ENCODE measurements around the gene CSH1. TPM values are rescaled to one million over a fixed set of nuclear protein-coding genes. Genes with fewer than 3 reads are reported as not detected.
A peak's percentile ranks its signal among the peaks of the same experiment; 100 is the strongest.
"Not testable (repeated sequence)": the region's sequence is repeated elsewhere in the genome, so short reads cannot be mapped to it uniquely, and the experiment has no call there.

The CSH1 gene
- total RNA-seq, 2 donors from 2014 or later, result not detected

DNA sequence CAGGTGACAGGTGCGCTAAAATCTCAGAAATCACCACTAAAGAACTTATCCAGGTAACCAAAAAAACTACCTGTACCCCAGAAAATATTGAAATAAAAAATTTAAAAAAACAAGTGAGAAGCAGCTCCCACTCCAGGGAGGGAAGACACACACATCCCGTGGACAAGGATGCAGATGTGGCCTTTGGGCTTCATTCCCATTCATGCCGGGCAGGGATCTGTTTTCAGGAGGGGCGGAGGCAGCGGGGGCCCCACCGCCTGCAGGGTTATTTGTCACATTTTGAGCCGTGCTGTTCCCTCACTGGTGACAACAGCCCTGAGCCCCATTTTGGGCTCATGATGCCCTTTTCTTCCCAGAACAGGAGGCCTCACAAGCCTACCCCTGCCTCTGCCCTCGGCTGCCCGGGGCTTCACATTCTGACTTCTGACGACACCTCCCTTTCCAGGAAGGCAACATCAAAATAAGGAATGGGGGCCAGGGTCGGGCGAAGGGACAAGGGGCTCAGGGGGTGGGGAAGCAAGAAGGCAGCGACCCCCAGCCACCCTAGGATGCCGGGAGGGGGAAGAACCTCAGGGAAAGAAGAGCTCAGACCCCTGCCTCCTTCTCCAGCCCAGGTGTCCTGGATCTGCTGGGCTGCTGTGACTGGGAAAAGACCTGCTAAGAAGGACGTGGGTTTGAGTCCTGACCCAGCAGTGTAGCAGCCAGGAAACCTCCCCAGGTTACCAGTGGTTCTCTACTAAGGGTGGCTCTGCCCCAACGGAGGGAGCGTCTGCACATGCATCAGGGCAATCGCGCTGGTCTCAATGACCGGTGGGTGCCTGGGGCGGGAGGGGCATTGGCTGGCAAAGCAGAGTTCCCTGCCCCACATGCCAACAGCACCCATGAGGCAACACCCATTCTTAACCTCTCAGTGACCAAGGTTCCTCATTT lies 38.1 kb upstream of the CSH1 start:
- H3K4me3 Mint-ChIP-seq, result no peak overlapping the region
- no peak for ATAC-seq
- DNase-seq (ENCODE audit: low spot score), result no peak
- peaks cover 14 to 16% of the 10 kb centered on the region in 2 donors for H3K4me1 Mint-ChIP-seq (ENCODE audit: low read depth in 2 of 2)
- no peaks in the 10 kb centered on the region for H3K9me3 Mint-ChIP-seq
- peaks cover 0 to 2% of the 10 kb centered on the region in 2 donors for H3K27me3 Mint-ChIP-seq
- H3K36me3 Mint-ChIP-seq, result no peaks in the 10 kb centered on the region
- no peak overlapping the region for H3K27ac Mint-ChIP-seq

DNA sequence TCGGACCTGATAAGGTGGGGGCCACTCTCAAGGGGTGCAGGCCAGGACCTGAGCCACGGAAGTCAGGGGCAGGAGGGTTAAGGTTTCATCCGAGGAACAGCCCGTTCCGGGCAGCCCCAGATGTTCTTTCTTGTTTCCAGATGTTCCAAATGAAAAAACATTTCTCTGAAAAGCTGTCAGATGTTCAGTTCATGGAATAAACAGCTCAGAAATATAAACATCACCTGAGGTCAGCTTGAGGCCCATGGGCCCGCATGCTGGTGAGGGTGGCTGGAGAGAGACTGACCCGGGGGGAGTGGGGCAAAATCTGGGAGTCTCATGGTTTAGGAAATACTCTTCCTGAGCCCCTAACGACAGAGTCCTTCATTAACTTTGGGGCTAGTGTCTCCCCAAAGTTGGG lies 37.2 kb upstream of the CSH1 start:
- peaks cover 14 to 16% of the 10 kb centered on the region in 2 donors for H3K4me1 Mint-ChIP-seq (ENCODE audit: low read depth in 2 of 2)
- DNase-seq (ENCODE audit: low spot score) (no peak), ATAC-seq (no peak)
- H3K4me3 Mint-ChIP-seq, result no peak overlapping the region
- peaks cover 0 to 2% of the 10 kb centered on the region in 2 donors for H3K27me3 Mint-ChIP-seq
- H3K36me3 Mint-ChIP-seq, result no peaks in the 10 kb centered on the region
- no peaks in the 10 kb centered on the region for H3K9me3 Mint-ChIP-seq
- no peak overlapping the region for H3K27ac Mint-ChIP-seq

DNA sequence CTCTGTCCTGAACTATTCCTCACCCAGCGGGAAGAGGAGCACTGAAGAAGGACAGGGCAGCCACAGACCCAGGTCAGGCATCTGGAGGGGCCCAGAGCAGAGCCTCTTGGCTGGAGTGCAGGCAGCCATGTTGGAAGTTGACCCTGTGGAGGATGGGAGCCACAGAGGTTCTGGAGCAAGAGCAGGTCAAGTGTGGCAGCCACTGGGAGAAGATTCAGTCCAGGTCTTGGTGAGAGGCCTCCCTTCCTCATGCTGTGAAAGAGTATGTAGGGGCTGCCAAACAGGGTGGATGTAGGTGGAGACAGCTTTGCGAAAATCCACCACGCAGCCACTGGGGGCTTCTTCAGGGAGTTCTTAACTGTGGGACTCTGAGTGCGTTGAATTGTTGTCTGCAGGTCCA lies 36.3 kb upstream of the CSH1 start:
- no peak for ATAC-seq
- Mint-ChIP-seq H3K4me3 (peak overlapping the region; percentile 88), H3K27me3 (peaks cover 0 to 2% of the 10 kb centered on the region in 2 donors), H3K4me1 (ENCODE audit: low read depth in 2 of 2) (peaks cover 14 to 16% of the 10 kb centered on the region in 2 donors), H3K9me3 (no peaks in the 10 kb centered on the region), H3K27ac (peak overlapping the region; percentile 55 to 89), H3K36me3 (no peaks in the 10 kb centered on the region)
- DNase-seq (ENCODE audit: low spot score), result no peak

DNA sequence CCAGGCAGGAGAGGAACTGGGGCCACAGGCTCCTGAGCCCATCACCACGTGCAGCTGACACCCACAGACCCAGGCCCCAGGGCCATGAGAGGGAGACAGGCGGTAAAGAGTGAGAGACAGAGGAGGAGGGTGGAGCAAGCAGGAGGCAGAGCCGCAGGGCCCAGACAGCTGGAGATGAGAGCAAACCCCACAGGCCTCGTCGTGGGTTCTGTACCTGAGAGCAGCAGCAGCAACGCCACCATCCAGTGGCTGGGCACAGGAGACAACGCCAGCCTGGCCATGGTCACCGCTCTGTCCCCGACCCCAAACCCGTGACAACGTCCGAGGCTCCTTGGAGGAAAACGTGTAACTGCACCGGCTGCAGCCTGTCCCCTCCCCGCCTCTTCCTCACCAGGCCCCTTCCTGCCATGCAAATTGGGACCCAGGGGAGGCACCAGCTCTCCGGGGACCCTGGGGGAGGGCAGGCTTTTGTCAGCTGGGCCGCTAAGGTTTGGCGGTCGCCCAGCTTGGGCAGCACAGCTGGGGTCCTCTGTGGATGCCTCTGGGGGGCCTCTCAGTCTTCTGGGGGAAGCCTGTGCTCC lies 35.7 kb upstream of the CSH1 start, which contains the start of gene CD79B:
TSS of gene CD79B (minus strand) at position 351 of the 581 bp plus-strand sequence. CDS start at position 281, 70 bp downstream.
- ATAC-seq (peak; percentile 75 to 78), DNase-seq (ENCODE audit: low spot score) (peak; percentile 68)
- Mint-ChIP-seq H3K4me3 (peak within 1 kb of the TSS; percentile 88), H3K27ac (peak within 1 kb of the TSS; percentile 55 to 89), H3K36me3 (no peaks in the 10 kb centered on the region), H3K9me3 (no peaks in the 10 kb centered on the region), H3K4me1 (ENCODE audit: low read depth in 2 of 2) (peaks cover 14 to 16% of the 10 kb centered on the region in 2 donors), H3K27me3 (peaks cover 0 to 2% of the 10 kb centered on the region in 2 donors)

DNA sequence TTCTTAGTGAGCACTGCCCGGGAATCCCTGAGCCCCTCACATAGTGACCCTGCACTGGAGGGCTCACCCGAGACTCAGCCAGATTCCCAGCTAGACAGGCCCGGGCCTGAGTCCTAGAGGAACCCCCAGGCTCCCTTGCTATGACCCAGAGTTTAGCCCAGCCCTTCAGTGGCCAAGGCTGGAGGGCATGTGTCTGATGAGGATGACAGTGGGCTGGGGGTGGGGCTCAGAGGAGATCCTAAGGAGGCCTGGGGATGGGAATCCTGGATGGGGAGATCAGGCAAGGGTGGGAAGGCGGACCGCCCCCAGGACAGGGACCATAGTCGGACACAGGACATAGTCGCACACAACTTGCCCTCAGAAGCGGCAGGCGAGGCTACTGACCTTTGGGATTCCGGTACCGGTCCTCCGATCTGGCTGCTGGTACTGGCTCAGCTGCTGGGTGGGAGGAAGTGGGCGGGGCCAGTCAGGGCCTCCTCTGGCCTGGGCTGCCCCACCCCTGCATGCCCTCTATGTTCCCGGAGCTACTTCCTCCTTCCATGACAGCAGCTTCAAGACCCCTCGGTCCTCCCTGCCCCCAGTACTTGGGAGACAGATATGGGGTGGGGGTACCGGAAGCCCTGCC lies 34.7 kb upstream of the CSH1 start:
- Mint-ChIP-seq H3K4me3 (peak overlapping the region; percentile 88), H3K27ac (peak overlapping the region; percentile 55 to 89), H3K4me1 (ENCODE audit: low read depth in 2 of 2) (peaks cover 14 to 16% of the 10 kb centered on the region in 2 donors), H3K9me3 (no peaks in the 10 kb centered on the region), H3K27me3 (peaks cover 0 to under 1% of the 10 kb centered on the region in 2 donors), H3K36me3 (no peaks in the 10 kb centered on the region)
- ATAC-seq (peak; percentile 84 to 86), DNase-seq (ENCODE audit: low spot score) (peak; percentile 81)

DNA sequence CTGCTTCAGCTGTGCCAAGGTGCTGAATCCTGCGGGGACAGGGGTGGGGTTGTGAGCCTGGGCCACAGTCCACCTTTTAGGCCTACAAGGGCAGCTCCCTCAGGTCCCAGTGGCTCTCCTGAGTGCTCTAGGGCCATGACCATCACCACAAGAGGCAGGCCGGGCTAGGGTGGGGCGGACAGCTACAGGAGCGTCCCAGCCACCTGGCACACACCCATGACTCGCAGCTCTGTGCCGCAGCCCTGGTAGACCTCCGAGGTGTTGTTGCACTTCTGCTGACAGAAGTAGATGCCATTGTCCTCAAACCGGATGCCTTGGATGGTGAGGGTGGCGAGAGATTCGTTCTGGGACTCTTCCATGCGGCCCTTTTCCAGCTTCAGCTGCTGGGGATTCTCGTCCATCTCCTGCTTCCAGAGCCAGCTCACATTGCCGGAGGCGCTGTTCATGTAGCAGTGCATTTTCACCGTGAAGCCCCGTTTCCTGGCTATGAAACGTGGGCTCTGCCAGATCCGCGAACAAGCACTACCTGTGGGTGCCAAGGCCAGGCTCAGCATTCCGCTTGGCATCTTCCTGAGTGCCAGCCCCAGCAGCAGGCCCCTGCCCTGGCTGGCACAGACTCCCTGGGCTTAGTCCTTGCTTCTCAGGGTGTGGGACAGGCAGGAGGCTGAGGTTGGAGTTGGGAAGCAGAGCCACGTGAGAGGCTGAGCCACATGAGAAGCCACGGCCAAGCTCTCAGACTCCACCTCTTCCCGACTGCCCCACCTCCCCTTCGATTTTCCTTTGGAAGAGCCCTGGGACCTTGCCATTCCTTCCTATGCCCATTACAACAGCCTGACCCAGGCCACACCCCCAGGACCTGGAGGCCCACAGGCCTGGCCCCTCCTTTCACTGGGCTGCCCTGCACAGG lies 33.7 kb upstream of the CSH1 start:
- H3K27ac Mint-ChIP-seq, result peak overlapping the region in 1 of 2 donors; percentile 89
- DNase-seq (ENCODE audit: low spot score), result no peak

DNA sequence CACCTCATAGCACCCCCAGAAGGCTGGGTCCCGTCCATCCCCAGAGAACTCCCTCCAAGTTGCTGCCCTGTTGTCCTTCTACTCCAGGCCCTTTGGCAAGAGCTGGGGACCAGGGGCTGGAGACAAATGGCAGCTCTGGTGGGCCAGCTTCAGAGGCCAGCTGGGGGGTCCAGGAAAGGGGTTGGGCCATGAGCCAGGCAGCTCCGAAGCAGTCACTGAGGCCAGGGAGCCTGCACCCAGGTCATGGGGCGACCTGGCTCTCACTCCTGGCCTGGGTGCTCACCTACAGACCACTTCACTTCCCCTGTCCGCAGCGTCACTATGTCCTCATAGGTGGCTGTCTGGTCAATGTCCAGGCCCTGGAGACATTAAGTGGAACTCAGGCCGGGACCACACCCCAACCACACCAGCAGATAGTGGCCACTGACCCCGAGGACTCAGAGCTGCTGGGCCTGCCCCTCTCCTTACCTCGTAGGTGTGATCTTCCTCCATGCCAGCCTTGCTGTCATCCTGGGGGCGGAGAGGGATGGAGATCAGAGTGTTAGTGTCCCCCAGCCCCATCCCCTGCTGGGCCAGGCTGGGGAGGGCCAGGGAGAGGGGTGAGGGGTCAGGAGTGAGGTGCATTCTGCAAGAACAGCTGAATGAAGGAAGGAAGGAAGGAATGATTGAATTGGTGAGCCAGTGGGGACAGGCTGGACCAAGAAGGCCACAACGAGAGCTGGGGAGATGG lies 32.8 kb upstream of the CSH1 start:
- H3K36me3 Mint-ChIP-seq, result no peaks in the 10 kb centered on the region
- H3K4me3 Mint-ChIP-seq, result no peak overlapping the region
- no peaks in the 10 kb centered on the region for H3K27me3 Mint-ChIP-seq
- DNase-seq (ENCODE audit: low spot score) (no peak), ATAC-seq (no peak)
- peaks cover 14 to 16% of the 10 kb centered on the region in 2 donors for H3K4me1 Mint-ChIP-seq (ENCODE audit: low read depth in 2 of 2)
- H3K27ac Mint-ChIP-seq, result no peak overlapping the region
- no peaks in the 10 kb centered on the region for H3K9me3 Mint-ChIP-seq

More for the DNA sequence above, 33.7 kb upstream of the CSH1 start:
- H3K9me3 Mint-ChIP-seq, result no peaks in the 10 kb centered on the region
- H3K4me1 Mint-ChIP-seq (ENCODE audit: low read depth in 2 of 2), result peaks cover 14 to 16% of the 10 kb centered on the region in 2 donors
- ATAC-seq, result no peak
- no peaks in the 10 kb centered on the region for H3K36me3 Mint-ChIP-seq
- H3K4me3 Mint-ChIP-seq, result peak overlapping the region; percentile 88
- H3K27me3 Mint-ChIP-seq, result no peaks in the 10 kb centered on the region

DNA sequence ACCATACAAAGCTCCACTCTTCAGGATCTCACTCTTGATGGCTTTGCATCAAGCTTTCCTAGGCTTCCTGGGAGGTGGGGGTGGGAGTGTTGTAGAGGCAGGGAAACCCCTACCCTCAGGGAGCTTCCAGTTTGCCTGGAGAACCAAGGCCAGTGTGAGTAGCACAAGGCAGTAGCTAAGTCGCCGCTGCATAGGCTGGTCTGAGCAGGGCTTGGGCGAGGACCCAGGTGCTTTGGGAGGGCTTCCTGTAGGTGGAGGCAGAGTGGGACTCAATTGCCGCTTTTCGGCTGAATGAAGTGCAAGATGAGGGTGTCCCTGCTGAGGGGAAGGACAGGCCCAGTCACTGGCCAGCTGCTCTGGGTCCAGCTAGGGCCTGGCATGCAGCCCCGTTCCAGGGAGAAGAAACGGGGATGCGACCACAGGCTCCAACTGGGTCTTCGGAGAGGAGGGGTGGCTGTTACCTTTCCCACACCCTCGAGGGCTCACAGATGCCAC lies 31.8 kb upstream of the CSH1 start:
- no peak overlapping the region for H3K27ac Mint-ChIP-seq
- no peak overlapping the region for H3K4me3 Mint-ChIP-seq
- DNase-seq (ENCODE audit: low spot score) (no peak), ATAC-seq (no peak)
- H3K27me3 Mint-ChIP-seq, result no peaks in the 10 kb centered on the region
- no peaks in the 10 kb centered on the region for H3K36me3 Mint-ChIP-seq
- peaks cover 14 to 16% of the 10 kb centered on the region in 2 donors for H3K4me1 Mint-ChIP-seq (ENCODE audit: low read depth in 2 of 2)
- no peaks in the 10 kb centered on the region for H3K9me3 Mint-ChIP-seq

DNA sequence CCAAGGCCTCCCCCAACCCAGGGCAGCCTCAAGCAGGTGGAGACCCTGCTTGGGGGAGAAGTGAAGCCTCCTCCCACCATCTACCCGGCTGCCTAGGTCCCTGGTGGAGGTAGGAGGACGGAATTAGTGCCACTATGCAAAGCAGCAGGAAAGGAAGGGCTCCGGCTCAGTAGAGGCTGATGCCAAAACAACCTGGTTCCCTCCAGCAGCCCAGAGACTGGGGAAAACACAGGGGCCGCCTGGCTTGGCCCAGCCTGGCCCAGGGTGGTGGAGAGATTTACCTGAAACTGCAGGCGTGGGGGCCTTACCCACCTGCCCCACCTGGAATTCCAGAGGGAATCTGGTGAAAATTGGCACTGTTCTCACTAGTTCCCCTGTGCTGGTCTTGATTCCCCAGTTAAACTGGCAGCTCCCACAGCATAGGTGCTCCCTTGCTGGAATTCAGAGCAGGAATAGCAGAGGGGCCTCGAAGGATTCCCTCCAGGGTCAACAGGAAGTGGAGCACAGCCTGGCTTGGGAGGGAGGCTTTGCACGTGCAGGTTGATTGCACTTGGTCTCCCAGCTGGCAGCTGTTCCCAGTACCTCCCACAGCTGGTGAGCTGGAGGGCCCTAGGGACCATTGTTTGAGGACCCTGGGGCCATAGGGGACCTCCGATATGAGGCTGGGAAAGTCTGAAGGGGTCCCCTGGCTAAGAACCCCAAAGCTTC lies 31.2 kb upstream of the CSH1 start:
- H3K36me3 Mint-ChIP-seq, result no peaks in the 10 kb centered on the region
- no peak overlapping the region for H3K27ac Mint-ChIP-seq
- H3K4me1 Mint-ChIP-seq (ENCODE audit: low read depth in 2 of 2), result peaks cover 13 to 15% of the 10 kb centered on the region in 2 donors
- H3K9me3 Mint-ChIP-seq, result no peaks in the 10 kb centered on the region
- ATAC-seq (no peak), DNase-seq (ENCODE audit: low spot score) (no peak)
- H3K27me3 Mint-ChIP-seq, result no peaks in the 10 kb centered on the region
- H3K4me3 Mint-ChIP-seq, result no peak overlapping the region

DNA sequence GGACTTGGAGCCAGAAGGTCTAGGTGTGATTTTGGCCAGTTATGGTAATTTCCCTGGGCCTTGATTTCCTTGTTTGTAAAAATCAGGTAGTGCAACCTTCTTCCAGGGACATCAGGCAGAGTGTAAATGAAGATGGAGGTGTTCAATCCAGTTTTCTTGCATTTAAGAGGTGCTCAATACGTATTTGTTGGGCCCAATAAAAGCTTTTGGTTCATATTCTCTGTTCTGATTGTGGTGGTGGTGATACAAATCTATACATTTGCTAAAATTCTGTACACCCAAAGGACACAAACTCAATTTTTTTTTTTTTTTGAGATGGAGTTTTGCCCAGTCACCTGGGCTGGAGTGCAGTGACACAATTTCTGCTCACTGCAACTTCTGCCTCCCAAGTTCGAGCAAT lies 29.8 kb upstream of the CSH1 start:
- Mint-ChIP-seq H3K36me3 (no peaks in the 10 kb centered on the region), H3K4me1 (ENCODE audit: low read depth in 2 of 2) (peaks cover 6 to 9% of the 10 kb centered on the region in 2 donors), H3K9me3 (no peaks in the 10 kb centered on the region), H3K27ac (no peak overlapping the region), H3K27me3 (no peaks in the 10 kb centered on the region), H3K4me3 (no peak overlapping the region)
- ATAC-seq (no peak), DNase-seq (ENCODE audit: low spot score) (no peak)

DNA sequence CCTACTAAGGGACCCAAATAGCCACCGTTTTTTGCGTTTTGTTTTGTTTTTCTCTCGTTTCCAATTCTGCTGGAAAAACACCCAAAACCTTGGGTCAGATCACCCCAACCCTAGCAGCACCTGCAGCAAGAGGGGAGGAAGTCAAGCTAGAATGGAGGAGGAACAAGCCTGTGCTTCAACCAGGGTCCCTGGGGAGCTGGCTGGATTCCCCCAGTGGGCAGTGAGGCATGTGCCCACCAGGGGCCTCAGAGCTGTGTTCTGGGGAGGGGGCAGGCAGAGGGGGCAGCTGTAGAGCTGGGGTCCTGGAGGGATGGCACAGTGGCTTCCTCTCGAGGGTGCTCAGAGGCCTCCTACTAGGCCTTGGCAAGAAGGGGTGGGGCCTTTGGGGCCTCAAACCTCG lies 29.2 kb upstream of the CSH1 start:
- no peaks in the 10 kb centered on the region for H3K36me3 Mint-ChIP-seq
- peaks cover 1 to 5% of the 10 kb centered on the region in 2 donors for H3K4me1 Mint-ChIP-seq (ENCODE audit: low read depth in 2 of 2)
- DNase-seq (ENCODE audit: low spot score) (no peak), ATAC-seq (no peak)
- no peak overlapping the region for H3K27ac Mint-ChIP-seq
- H3K27me3 Mint-ChIP-seq, result no peaks in the 10 kb centered on the region
- no peak overlapping the region for H3K4me3 Mint-ChIP-seq
- H3K9me3 Mint-ChIP-seq, result no peaks in the 10 kb centered on the region

DNA sequence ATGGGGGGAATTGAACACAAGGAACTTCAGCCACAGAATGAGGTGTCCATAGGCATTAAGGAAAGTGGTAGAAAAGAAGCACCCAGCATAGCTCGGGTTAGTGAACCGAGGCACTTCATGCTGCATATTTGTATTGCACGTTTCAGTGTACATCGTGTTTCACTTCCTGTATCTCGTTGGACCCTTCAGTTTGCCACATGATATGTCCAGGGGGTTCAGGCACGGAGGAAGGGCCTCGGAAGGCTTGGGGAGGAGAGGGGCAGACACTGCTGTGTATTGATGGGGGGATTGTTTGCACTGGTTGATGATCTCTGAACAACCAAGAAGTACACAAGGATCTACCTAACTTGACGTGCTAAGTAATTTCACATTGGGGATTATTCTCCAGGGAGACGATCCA lies 26.0 kb upstream of the CSH1 start:
- H3K9me3 Mint-ChIP-seq; H3K27ac Mint-ChIP-seq; ATAC-seq; H3K4me1 Mint-ChIP-seq (ENCODE audit: low read depth in 2 of 2); H3K27me3 Mint-ChIP-seq; H3K4me3 Mint-ChIP-seq; DNase-seq (ENCODE audit: low spot score); H3K36me3 Mint-ChIP-seq: not testable (repeated sequence)

All from natural killer cell treated with Interleukin-12 subunit alpha and Interleukin-12 subunit beta and Interleukin-15 and Interleukin-18, amount 100 ng/mL, for 72 hours (primary cell).